A673 (cell line): ENCODE data around the gene CDK15. TPM values are rescaled to one million over a fixed set of nuclear protein-coding genes. Genes with fewer than 3 reads are reported as not detected.

Experiments
- BruUV-seq: library from RNA; stranded (reverse); fragments of 400-500 nt; replicated peaks from 2 replicates; lab custom pipeline; 2021; lab: Mats Ljungman, UMichigan
- CTCF ChIA-PET: fragments of 300-600 bp; sonication (Branson Sonifier 250); formaldehyde crosslinking; loops from one replicate; lab custom pipeline; 2022; ENCODE audit warnings: antibody characterized with exemption; lab: Charles Lee
- POLR2A ChIA-PET: fragments of 300-600 bp; sonication (Branson Sonifier 250); formaldehyde crosslinking; loops from one replicate; lab custom pipeline; 2022; ENCODE audit warnings: antibody characterized with exemption; ENCODE audit not compliant: low non-redundant PET; lab: Charles Lee
- DNase-seq: peaks from one replicate; pipeline ENCODE4 v3.0.0-alpha.2; 2015; ENCODE audit warnings: low spot score
- H3K27ac ChIP-seq: fragments of 200-600 bp; sonication (generic); 2 replicates; pipeline ENCODE4 v1.5.1; 2016; ENCODE audit warnings: mixed run types, low read depth, mild to moderate bottlenecking, mixed read lengths, antibody characterized with exemption, low read length; ENCODE audit not compliant: poor library complexity, severe bottlenecking
- H3K27me3 ChIP-seq: fragments of 200-600 bp; sonication (generic); replicated peaks from 2 replicates; pipeline ENCODE4 v1.6.1; 2017; ENCODE audit warnings: mixed run types, low read depth, mild to moderate bottlenecking, mixed read lengths, antibody characterized with exemption, low read length; ENCODE audit not compliant: insufficient read depth, poor library complexity
- H3K36me3 ChIP-seq: fragments of 200-600 bp; sonication (generic); 2 replicates; pipeline ENCODE4 v1.6.1; 2016; ENCODE audit warnings: mixed run types, mild to moderate bottlenecking, mixed read lengths, antibody characterized with exemption, low read length; ENCODE audit not compliant: insufficient read depth, poor library complexity, severe bottlenecking
- H3K4me1 ChIP-seq: fragments of 200-600 bp; sonication (generic); 2 replicates; pipeline ENCODE4 v1.6.1; 2017; ENCODE audit warnings: mixed run types, mild to moderate bottlenecking, mixed read lengths, antibody characterized with exemption, low read length; ENCODE audit not compliant: insufficient read depth, poor library complexity, severe bottlenecking
- H3K4me3 ChIP-seq: fragments of 200-600 bp; sonication (generic); 2 replicates; pipeline ENCODE4 v1.5.1; 2016; ENCODE audit warnings: low read depth, mixed run types, mild to moderate bottlenecking, mixed read lengths, low read length; ENCODE audit not compliant: poor library complexity, severe bottlenecking
- H3K9me3 ChIP-seq: fragments of 200-600 bp; sonication (generic); 2 replicates; pipeline ENCODE4 v1.6.1; 2016; ENCODE audit warnings: mixed run types, low read depth, mild to moderate bottlenecking, mixed read lengths, antibody characterized with exemption, low read length; ENCODE audit not compliant: poor library complexity, severe bottlenecking
- EZH2 ChIP-seq: fragments of 200-600 bp; sonication (generic); IDR thresholded peaks from 2 replicates; pipeline ENCODE4 v1.6.1; 2017; ENCODE audit warnings: borderline replicate concordance, low read depth, mild to moderate bottlenecking, mixed read lengths, antibody characterized with exemption, low read length; ENCODE audit not compliant: poor library complexity, severe bottlenecking
- intact Hi-C: fragments of 100-400 bp; cut with micrococcal nuclease; formaldehyde crosslinking; loops from one replicate; pipeline ENCODE4 v1.10.0; 2022; ENCODE audit not compliant: unreplicated experiment
- total RNA-seq: library from RNA; stranded (reverse); gene quantifications from 2 replicates; pipeline ENCODE4 v1.2.3, GENCODE V29; 2021
- TF ChIP-seq, protein P1 (sequence below): fragments of 300-800, 200-600 bp; sonication (generic); conservative IDR thresholded peaks from 2 replicates; pipeline ENCODE4 v1.5.1; 2017; ENCODE audit warnings: low read depth, mild to moderate bottlenecking, antibody characterized with exemption, low read length, moderate library complexity, mixed read lengths

CDK15 gene
- total RNA-seq, 1 experiment from 2014 or later = 0.11 TPM

- ChIA-PET POLR2A (interaction anchor here (0.6 kb wide), 1 partner anchor 241 kb away, joined by 4 read pairs; no protein-coding TSS in a partner anchor), CTCF (no interaction called here)
- Histone ChIP-seq H3K4me1 (no peaks in the 10 kb centered on the region), H3K27me3 (no peaks in the 10 kb centered on the region), H3K36me3 (no peaks in the 10 kb centered on the region), H3K9me3 (no peaks in the 10 kb centered on the region), H3K27ac (no peak overlapping the region), H3K4me3 (no peak overlapping the region)
- intact Hi-C loops = no loop called here
- no peak for TF ChIP-seq EZH2
- TF ChIP-seq, protein P1, sequence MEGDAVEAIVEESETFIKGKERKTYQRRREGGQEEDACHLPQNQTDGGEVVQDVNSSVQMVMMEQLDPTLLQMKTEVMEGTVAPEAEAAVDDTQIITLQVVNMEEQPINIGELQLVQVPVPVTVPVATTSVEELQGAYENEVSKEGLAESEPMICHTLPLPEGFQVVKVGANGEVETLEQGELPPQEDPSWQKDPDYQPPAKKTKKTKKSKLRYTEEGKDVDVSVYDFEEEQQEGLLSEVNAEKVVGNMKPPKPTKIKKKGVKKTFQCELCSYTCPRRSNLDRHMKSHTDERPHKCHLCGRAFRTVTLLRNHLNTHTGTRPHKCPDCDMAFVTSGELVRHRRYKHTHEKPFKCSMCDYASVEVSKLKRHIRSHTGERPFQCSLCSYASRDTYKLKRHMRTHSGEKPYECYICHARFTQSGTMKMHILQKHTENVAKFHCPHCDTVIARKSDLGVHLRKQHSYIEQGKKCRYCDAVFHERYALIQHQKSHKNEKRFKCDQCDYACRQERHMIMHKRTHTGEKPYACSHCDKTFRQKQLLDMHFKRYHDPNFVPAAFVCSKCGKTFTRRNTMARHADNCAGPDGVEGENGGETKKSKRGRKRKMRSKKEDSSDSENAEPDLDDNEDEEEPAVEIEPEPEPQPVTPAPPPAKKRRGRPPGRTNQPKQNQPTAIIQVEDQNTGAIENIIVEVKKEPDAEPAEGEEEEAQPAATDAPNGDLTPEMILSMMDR = no peak
- no TSS peak for BruUV-seq
- no peak for DNase-seq
Observed at GRCh38 chr2:201909348-201909747, 103.0 kb downstream of the CDK15 start.

DNA sequence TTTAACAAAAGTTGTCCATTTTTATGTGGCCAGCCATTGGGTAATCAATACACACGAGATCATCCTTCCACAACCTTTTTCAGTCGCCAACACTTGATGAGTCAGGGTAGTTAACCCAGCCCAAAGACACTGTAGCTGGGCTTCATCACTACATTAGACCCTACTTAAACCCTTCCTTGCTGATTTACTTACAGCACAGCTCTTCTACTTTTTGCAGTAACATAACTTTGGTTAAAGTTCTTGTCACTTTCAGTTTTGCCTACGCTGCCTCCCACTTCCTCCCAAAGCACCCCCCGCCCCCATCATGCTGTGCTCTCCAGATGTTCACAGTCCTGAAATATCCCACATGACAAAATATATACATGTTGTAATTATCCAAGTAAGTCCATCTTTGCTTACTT, 103.6 kb downstream of the CDK15 start:
- no peaks in the 10 kb centered on the region for H3K27me3 ChIP-seq
- BruUV-seq = no TSS peak
- no peak for TF ChIP-seq EZH2
- TF ChIP-seq, protein P1 = no peak
- ChIA-PET POLR2A (interaction anchor here (0.6 kb wide), 1 partner anchor 1999 kb away, joined by 3 read pairs; the partner anchor contains the start of gene C2orf69), CTCF (no interaction called here)
- DNase-seq = no peak
- H3K27ac ChIP-seq = no peak overlapping the region
- no peaks in the 10 kb centered on the region for H3K36me3 ChIP-seq
- no peaks in the 10 kb centered on the region for H3K4me1 ChIP-seq
- no peak overlapping the region for H3K4me3 ChIP-seq
- no peaks in the 10 kb centered on the region for H3K9me3 ChIP-seq
- intact Hi-C loops = no loop called here

- DNase-seq = no peak
- ChIA-PET POLR2A (no interaction called here), CTCF (no interaction called here)
- no TSS peak for BruUV-seq
- no peak overlapping the region for H3K4me3 ChIP-seq
- intact Hi-C loops = no loop called here
- H3K36me3 ChIP-seq = no peaks in the 10 kb centered on the region
- no peak overlapping the region for H3K27ac ChIP-seq
- TF ChIP-seq, protein P1 = no peak
- no peak for TF ChIP-seq EZH2
- H3K4me1 ChIP-seq = no peaks in the 10 kb centered on the region
- no peaks in the 10 kb centered on the region for H3K9me3 ChIP-seq
- H3K27me3 ChIP-seq = no peaks in the 10 kb centered on the region
Observed at GRCh38 chr2:201911372-201911771, 105.0 kb downstream of the CDK15 start.
